Measurements from ENCODE around the gene LAMC3.

DNA sequence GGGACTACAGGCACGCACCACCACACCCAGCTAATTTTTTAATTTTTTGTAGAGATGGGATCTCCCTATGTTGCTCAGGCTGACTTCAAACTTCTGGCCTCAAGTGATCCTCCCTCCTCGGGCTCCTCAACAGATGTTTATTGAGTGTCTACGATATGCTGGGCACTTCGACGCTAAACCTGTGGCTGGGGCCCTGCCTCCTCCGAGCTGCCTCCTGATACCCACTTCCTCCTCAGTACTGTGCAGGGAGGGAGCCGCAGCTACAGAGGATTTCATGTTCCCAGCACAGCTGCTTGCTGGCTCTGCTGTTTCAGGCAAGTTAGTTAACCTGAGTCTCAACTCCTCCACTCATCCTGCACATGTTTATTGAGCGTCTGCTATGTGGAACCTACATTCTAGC is 97.0 kb downstream of the LAMC3 start:
- TF ChIP-seq, protein P1, sequence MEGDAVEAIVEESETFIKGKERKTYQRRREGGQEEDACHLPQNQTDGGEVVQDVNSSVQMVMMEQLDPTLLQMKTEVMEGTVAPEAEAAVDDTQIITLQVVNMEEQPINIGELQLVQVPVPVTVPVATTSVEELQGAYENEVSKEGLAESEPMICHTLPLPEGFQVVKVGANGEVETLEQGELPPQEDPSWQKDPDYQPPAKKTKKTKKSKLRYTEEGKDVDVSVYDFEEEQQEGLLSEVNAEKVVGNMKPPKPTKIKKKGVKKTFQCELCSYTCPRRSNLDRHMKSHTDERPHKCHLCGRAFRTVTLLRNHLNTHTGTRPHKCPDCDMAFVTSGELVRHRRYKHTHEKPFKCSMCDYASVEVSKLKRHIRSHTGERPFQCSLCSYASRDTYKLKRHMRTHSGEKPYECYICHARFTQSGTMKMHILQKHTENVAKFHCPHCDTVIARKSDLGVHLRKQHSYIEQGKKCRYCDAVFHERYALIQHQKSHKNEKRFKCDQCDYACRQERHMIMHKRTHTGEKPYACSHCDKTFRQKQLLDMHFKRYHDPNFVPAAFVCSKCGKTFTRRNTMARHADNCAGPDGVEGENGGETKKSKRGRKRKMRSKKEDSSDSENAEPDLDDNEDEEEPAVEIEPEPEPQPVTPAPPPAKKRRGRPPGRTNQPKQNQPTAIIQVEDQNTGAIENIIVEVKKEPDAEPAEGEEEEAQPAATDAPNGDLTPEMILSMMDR (IDR thresholded peaks at IDR 0.05): no peak
- TF ChIP-seq EZH2 (IDR thresholded peaks at IDR 0.05) (no peak), EZH2phosphoT487 (IDR thresholded peaks at IDR 0.05) (no peak)

Data from neural progenitor cell (in vitro differentiated cells).